GM12878 (cell line): ENCODE results near the gene PHEX. TPM values are rescaled to one million over a fixed set of nuclear protein-coding genes. Genes with fewer than 3 reads are reported as not detected.

Experiments used
- ATAC-seq: fragments of 200-7000 bp; cut with Tn5 transposase; 3 replicates; pipeline ENCODE4 v1.9.1; 2020; ENCODE audit warnings: mild to moderate bottlenecking, moderate library complexity
- BruUV-seq: library from RNA; stranded (reverse); fragments of 400-500 nt; replicated peaks from 2 replicates; lab custom pipeline; 2021; lab: Mats Ljungman, UMichigan
- CTCF ChIA-PET: fragments of 300-600 bp; sonication (Branson Sonifier 250); formaldehyde crosslinking; extraction: SDS; loops from one replicate; lab custom pipeline; 2021; ENCODE audit warnings: inconsistent platforms; lab: Yijun Ruan, JAX
- POLR2A ChIA-PET: fragments of 350-600 bp; formaldehyde crosslinking; extraction: SDS; loops from one replicate; lab custom pipeline; 2021; ENCODE audit warnings: inconsistent platforms; lab: Charles Lee
- RAD21 ChIA-PET: fragments of 300-600 bp; sonication (Branson Sonifier 250); formaldehyde crosslinking; loops from one replicate; lab custom pipeline; 2023; ENCODE audit warnings: antibody characterized with exemption; ENCODE audit not compliant: unreplicated experiment; lab: Charles Lee
- SMC1A ChIA-PET: fragments of 300-600 bp; sonication (Branson Sonifier 250); formaldehyde crosslinking; loops from one replicate; lab custom pipeline; 2023; ENCODE audit not compliant: unreplicated experiment, uncharacterized antibody; lab: Charles Lee
- DNase-seq: peaks from one replicate; pipeline ENCODE4 v3.0.0-alpha.2; 2011; ENCODE audit warnings: low read depth, low spot score
- FAIRE-seq: peaks from 3 replicates; lab custom pipeline; 2011; peaks lifted over from hg19 to GRCh38; lab: Jason Lieb, UNC
- H2AFZ ChIP-seq: 2 replicates; pipeline ENCODE4 v1.6.0; 2011; ENCODE audit warnings: low read depth, low read length, control low read depth; ENCODE audit not compliant: control insufficient read depth
- H3K27ac ChIP-seq: 2 replicates; pipeline ENCODE4 v1.5.1; 2011; ENCODE audit warnings: control low read depth; ENCODE audit not compliant: control insufficient read depth, insufficient read depth
- H3K27me3 ChIP-seq, 2 experiments: replicated peaks in 1 of 2; 2 replicates each; pipeline versions ENCODE4 v1.6.0 to v1.6.1; 2011; ENCODE audit warnings: low read length in 1 of 2; ENCODE audit not compliant: control insufficient read depth in 2 of 2, insufficient read depth in 2 of 2
- H3K36me3 ChIP-seq, 2 experiments: 2 replicates each; pipeline ENCODE4 v1.5.1; 2011; ENCODE audit warnings: low read length in 1 of 2; ENCODE audit not compliant: control insufficient read depth in 2 of 2, insufficient read depth in 2 of 2
- H3K4me1 ChIP-seq: 2 replicates; pipeline ENCODE4 v1.6.1; 2011; ENCODE audit warnings: mild to moderate bottlenecking, low read length, moderate library complexity, mixed read lengths; ENCODE audit not compliant: control insufficient read depth, insufficient read depth
- H3K4me2 ChIP-seq: 2 replicates; pipeline ENCODE4 v1.6.0; 2011; ENCODE audit warnings: control low read depth; ENCODE audit not compliant: control insufficient read depth, insufficient read depth
- H3K4me3 ChIP-seq: fragments of 200-600 bp; sonication (generic); 2 replicates; pipeline ENCODE4 v1.5.1; 2016
- H3K79me2 ChIP-seq: 2 replicates; pipeline ENCODE4 v1.6.0; 2011; ENCODE audit warnings: low read length; ENCODE audit not compliant: control insufficient read depth, insufficient read depth
- H3K9ac ChIP-seq: 2 replicates; pipeline ENCODE4 v1.8.0; 2011; ENCODE audit warnings: low read length, control low read depth, mixed read lengths; ENCODE audit not compliant: control insufficient read depth, insufficient read depth
- H3K9me3 ChIP-seq: replicated peaks from 3 replicates; pipeline ENCODE4 v1.5.1; 2011; ENCODE audit warnings: mild to moderate bottlenecking, low read length; ENCODE audit not compliant: control insufficient read depth, insufficient read depth
- H4K20me1 ChIP-seq: 2 replicates; pipeline ENCODE4 v1.6.0; 2011; ENCODE audit not compliant: control insufficient read depth, insufficient read depth
- ATF7 ChIP-seq: fragments of 450-650 bp; IDR thresholded peaks from 2 replicates; pipeline ENCODE4 v1.6.1; 2016; ENCODE audit warnings: low read depth, mild to moderate bottlenecking
- CEBPZ ChIP-seq: fragments of 150-350 bp; IDR thresholded peaks from 2 replicates; pipeline ENCODE4 v1.6.1; 2016; ENCODE audit warnings: low read depth, low read length
- HDGF ChIP-seq: fragments of 450-650 bp; IDR thresholded peaks from 2 replicates; pipeline ENCODE4 v1.6.1; 2016; ENCODE audit warnings: antibody characterized with exemption
- HSF1 ChIP-seq: fragments of 150-350 bp; IDR thresholded peaks from 2 replicates; pipeline ENCODE4 v1.6.1; 2014; ENCODE audit warnings: mild to moderate bottlenecking, low read depth, low read length
- KLF5 ChIP-seq: fragments of 450-650 bp; IDR thresholded peaks from 2 replicates; pipeline ENCODE4 v1.6.1; 2014; ENCODE audit warnings: mild to moderate bottlenecking; ENCODE audit not compliant: partially characterized antibody
- LARP7 ChIP-seq: fragments of 450-650 bp; IDR thresholded peaks from 2 replicates; pipeline ENCODE4 v1.6.1; 2017; ENCODE audit warnings: mild to moderate bottlenecking
- MEF2A ChIP-seq: IDR thresholded peaks from 2 replicates; pipeline ENCODE4 v1.6.1; 2011; ENCODE audit warnings: low read depth, mild to moderate bottlenecking, low read length, moderate library complexity; ENCODE audit not compliant: insufficient read depth
- MXI1 ChIP-seq: fragments of 150-350 bp; IDR thresholded peaks from 2 replicates; pipeline ENCODE4 v1.6.1; 2011; ENCODE audit warnings: low read depth, mild to moderate bottlenecking, inconsistent platforms, low read length, improper control_type of control experiment
- MYC ChIP-seq: IDR thresholded peaks from 2 replicates; pipeline ENCODE4 v1.6.1; 2011; ENCODE audit warnings: mild to moderate bottlenecking, low read length, moderate library complexity, inconsistent platforms; ENCODE audit not compliant: insufficient read depth, insufficient replicate concordance, insufficient read length, severe bottlenecking
- NBN ChIP-seq: fragments of 450-650 bp; IDR thresholded peaks from 2 replicates; pipeline ENCODE4 v1.6.1; 2016
- RELB ChIP-seq: fragments of 450-650 bp; IDR thresholded peaks from 2 replicates; pipeline ENCODE4 v1.6.1; 2017; ENCODE audit warnings: low read depth, mild to moderate bottlenecking, moderate library complexity
- SIN3A ChIP-seq: IDR thresholded peaks from 2 replicates; pipeline ENCODE4 v1.6.1; 2012; ENCODE audit warnings: low read depth, low read length, improper control_type of control experiment
- SP1 ChIP-seq: IDR thresholded peaks from one replicate; pipeline ENCODE4 v1.6.1; 2011; ENCODE audit warnings: low read depth, low read length
- STAT3 ChIP-seq: IDR thresholded peaks from 2 replicates; pipeline ENCODE4 v1.6.1; 2011; ENCODE audit warnings: low read depth, low read length, improper control_type of control experiment
- TBL1XR1 ChIP-seq: IDR thresholded peaks from 2 replicates; pipeline ENCODE4 v1.6.1; 2012; ENCODE audit warnings: low read depth, low read length, improper control_type of control experiment
- USF2 ChIP-seq: IDR thresholded peaks from 2 replicates; pipeline ENCODE4 v1.6.1; 2011; ENCODE audit warnings: low read depth, low read length, improper control_type of control experiment, borderline replicate concordance
- WGBS: methylation state at CpG from one replicate; pipeline ENCODE4 v1.1.6; 2016; ENCODE audit warnings: low lambda C conversion rate; ENCODE audit not compliant: insufficient replicate concordance, insufficient coverage; ENCODE audit errors: missing lambda C conversion rate; 5-methylcytosine and 5-hydroxymethylcytosine counted together
- in situ Hi-C: fragments of 300-500 bp; cut with MboI; formaldehyde crosslinking; loops from 9 replicates; pipeline ENCODE4 v1.14.3; 2018; ENCODE audit warnings: mixed read lengths
- intact Hi-C: fragments of 100-400 bp; cut with micrococcal nuclease; formaldehyde crosslinking; loops from one replicate; pipeline ENCODE4 v1.14.2; 2022; ENCODE audit not compliant: unreplicated experiment
- polyA plus RNA-seq, 11 experiments: library from polyadenylated mRNA; depleted of rRNA in 4 of 11; unstranded in 6 of 11; stranded (reverse) in 5 of 11; fragments of >200 nt; fragmentation: Nextera tagmentation in 4 of 11; fragmentation: Illumina TruSeq in 1 of 11; extraction: Ambion mirVana in 4 of 11; extraction: Trizol in 1 of 11; gene quantifications; 1 replicate in 1 of 11; 2 replicates in 10 of 11; pipeline versions ENCODE4 v1.2.1 to v1.2.3, GENCODE V29; 2011 to 2016; ENCODE audit warnings: inconsistent platforms in 2 of 11, missing spikeins in 2 of 11, low read depth in 1 of 11
- total RNA-seq, 4 experiments: library from RNA; depleted of rRNA in 3 of 4; stranded (reverse); fragments of >200 nt in 3 of 4; fragmentation: Illumina TruSeq in 1 of 4; extraction: Trizol in 1 of 4; gene quantifications; 2 replicates each; pipeline versions ENCODE4 v1.2.1 to v1.2.3, GENCODE V29; 2013 to 2021

Gene PHEX
- total and polyA plus RNA-seq, 10 of the 15 experiments (the other 5 are each of a cell fraction or from before 2014, with no cell fraction given), result 0.12 to 97.2 (median 0.55) TPM

- TF ChIP-seq CEBPZ (no peak), RELB (no peak)
These were observed 102.6 kb downstream of the PHEX start (continued) for GRCh38 chrX:22134681-22135080.

- no peaks in the 10 kb centered on the region for H3K27me3 ChIP-seq
- RAD21 ChIA-PET, result interaction anchor here (0.6 to 4.6 kb wide), 32 partner anchors 9 to 1767 kb away, joined by 3 to 75 read pairs (median 6); no protein-coding TSS in a partner anchor
- SMC1A ChIA-PET, result interaction anchor here (0.7 to 10.2 kb wide), 34 partner anchors 9 to 1183 kb away, joined by 3 to 121 read pairs (median 5); no protein-coding TSS in a partner anchor
- no TSS peak for BruUV-seq
- H3K4me2 ChIP-seq, result no peak overlapping the region
- CTCF ChIA-PET, result interaction anchor here (0.7 to 7.7 kb wide), 48 partner anchors 9 to 1421 kb away, joined by 3 to 102 read pairs (median 6); no protein-coding TSS in a partner anchor
- FAIRE-seq, result no peak
- H3K36me3 ChIP-seq, result no peaks in the 10 kb centered on the region
- no peak overlapping the region for H3K27ac ChIP-seq
- 53% methylated on average over 4 of the region's 4 CpGs for WGBS
- in situ Hi-C loops, result loop anchor here (10.0 kb wide), 1 partner anchor 610 kb away; no protein-coding TSS in a partner anchor
- H3K9me3 ChIP-seq, result no peaks in the 10 kb centered on the region
- H3K4me3 ChIP-seq, result no peak overlapping the region
- no peaks in the 10 kb centered on the region for H3K79me2 ChIP-seq
- no peak for DNase-seq
- no peak overlapping the region for H2AFZ ChIP-seq
- H3K4me1 ChIP-seq, result no peaks in the 10 kb centered on the region
- ATAC-seq, result no peak
- no peak overlapping the region for H3K9ac ChIP-seq
- intact Hi-C loops, result no loop called here
- POLR2A ChIA-PET, result interaction anchor here (0.7 to 1.9 kb wide), 6 partner anchors 18 to 194 kb away, joined by 3 to 4 read pairs (median 3); no protein-coding TSS in a partner anchor
- no peaks in the 10 kb centered on the region for H4K20me1 ChIP-seq
- no peak for TF ChIP-seq HSF1
- no peak for TF ChIP-seq HDGF
- no peak for TF ChIP-seq STAT3
- TF ChIP-seq ATF7, result no peak
- no peak for TF ChIP-seq TBL1XR1
- TF ChIP-seq LARP7, result no peak
- no peak for TF ChIP-seq MXI1
- no peak for TF ChIP-seq SIN3A
- TF ChIP-seq KLF5, result no peak
- TF ChIP-seq MYC, result no peak
- TF ChIP-seq MEF2A, result no peak
- no peak for TF ChIP-seq USF2
- TF ChIP-seq SP1, result no peak
- TF ChIP-seq NBN, result no peak
These were observed 103.1 kb downstream of the PHEX start for GRCh38 chrX:22135171-22135711.
